Medulla oblongata (tissue), 1 donor: ENCODE data around the gene ZCCHC17.
"Not testable (repeated sequence)": the region's sequence is repeated elsewhere in the genome, so short reads cannot be mapped to it uniquely, and the experiment has no call there.

Experiments used
- DNase-seq: peaks from one replicate; pipeline ENCODE4 v3.0.0-alpha.2; 2015; ENCODE audit errors: extremely low spot score

ZCCHC17 gene, protein sequence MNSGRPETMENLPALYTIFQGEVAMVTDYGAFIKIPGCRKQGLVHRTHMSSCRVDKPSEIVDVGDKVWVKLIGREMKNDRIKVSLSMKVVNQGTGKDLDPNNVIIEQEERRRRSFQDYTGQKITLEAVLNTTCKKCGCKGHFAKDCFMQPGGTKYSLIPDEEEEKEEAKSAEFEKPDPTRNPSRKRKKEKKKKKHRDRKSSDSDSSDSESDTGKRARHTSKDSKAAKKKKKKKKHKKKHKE

DNA sequence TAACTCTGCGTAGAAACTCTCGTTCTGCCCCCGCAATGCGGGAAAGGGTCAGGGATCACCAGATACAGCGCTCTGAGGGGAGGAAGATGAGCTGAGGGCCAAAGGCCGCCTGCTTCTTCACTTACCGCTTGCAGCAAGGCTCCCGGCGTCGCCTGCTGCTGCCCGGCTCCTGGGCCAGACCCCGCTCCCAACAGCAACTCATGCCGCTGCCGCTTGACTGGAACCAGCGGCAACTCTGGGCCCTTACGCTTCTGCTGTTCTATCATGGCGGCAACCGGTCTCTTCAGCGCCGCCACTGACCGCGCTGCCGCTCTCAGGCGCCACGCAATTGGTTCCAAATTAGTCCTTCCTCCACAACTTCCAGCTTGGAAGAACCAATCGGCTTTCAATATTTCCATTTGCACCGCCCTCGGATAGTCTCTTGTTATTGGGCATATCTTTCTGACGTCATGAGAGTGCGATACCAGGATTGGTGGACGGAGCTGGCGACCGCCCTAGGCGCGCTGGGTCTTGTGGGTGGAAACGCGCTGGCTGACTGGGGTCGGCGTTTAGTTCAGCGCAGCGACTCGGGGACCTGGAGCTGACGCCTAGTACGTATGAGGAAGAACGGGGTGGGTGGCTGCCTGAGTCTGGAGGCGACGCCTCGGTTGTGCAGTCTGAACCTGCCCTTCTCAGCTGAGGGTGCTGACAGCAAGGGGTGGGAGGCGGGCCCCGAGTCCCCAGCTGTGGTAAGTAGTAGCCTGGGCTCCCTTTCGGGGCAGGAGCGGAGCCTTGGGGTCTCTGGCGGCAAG is at the start of gene ZCCHC17, which contains the start of gene SNRNP40:
TSS of gene ZCCHC17 (plus strand) at position 547 of the 791 bp plus-strand sequence. CDS start 13,067 bp downstream, outside the sequence.
TSS of gene SNRNP40 (minus strand) at position 303 of the 791 bp plus-strand sequence. CDS start at position 266, 37 bp downstream.
- peak; percentile 100 for DNase-seq

DNA sequence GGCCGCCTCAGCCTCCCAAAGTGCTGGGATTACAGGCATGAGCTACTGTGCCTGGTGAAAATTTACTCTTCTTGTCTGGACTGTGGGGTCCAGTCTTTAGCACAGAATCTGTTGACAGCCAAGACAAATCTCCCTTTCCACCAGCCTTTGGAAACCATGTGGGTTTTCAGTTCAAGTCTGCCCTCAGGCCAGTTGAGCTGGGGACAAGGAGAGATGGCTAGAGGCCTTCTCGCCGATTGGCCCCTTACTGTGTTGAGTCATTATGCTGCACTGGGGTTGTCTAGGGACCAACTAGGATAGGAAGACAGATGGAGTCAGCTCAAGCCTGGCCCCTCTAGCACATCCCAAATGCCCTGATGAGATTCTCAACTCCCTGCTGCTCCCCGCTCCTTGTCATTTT is 48.6 kb upstream of the ZCCHC17 start:
- no peak for DNase-seq

DNA sequence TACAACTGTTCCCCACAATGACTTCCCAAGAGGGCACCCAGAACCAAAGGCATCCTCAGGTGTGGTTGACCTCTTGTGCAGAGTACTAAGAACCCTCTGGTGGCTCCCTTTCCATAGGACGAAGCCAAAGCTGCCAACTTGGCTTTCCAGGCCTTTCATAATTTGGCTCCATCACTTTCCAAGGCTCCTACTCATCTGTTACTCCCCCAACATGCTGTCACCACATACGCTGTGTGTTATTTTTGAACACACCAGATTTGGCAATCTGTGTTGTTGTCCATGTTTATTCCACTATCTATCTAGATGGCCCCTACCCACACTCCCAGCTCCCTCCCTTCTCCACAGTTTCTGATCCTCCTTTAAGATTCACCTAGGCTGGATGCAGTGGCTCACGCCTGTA is 47.0 kb upstream of the ZCCHC17 start:
- DNase-seq = no peak

DNA sequence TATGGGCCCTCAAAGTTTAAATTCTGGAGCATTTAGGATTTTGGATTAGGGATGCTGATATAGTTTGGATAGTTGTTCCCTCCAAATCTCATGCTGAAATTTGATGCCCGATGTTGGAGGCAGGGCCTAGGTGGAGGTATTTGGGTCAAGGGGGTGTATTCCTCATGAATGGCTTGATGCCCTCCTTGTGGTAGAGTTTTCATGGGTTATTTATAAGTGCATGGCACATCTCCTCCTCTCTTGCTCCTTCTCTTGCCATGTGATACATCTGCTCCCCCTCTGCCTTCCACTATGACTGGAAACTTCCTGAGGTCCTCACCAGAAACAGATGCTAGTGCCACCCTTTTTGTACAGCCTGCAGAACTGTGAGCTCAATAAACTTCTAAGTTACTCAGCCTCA is 39.6 kb upstream of the ZCCHC17 start:
- no peak for DNase-seq

DNA sequence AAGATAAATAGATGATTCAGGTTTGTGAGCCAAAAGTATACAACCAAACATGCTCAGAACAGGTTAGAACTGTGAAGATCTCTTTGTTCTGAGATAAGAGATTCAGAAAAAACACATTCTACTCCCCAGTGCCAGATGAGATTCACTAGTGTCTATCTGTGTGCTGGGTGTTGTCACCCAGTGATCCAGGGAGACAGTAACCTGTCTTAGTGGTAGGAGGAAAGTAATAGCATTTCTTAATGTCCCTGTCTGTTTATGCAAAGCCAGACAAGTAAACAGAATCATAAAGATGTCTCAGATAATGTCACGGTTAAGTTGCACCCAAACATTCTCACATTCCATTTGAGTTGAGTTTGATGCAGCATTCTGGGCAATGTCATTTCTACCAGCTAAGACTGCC is 38.3 kb upstream of the ZCCHC17 start:
- DNase-seq = no peak

DNA sequence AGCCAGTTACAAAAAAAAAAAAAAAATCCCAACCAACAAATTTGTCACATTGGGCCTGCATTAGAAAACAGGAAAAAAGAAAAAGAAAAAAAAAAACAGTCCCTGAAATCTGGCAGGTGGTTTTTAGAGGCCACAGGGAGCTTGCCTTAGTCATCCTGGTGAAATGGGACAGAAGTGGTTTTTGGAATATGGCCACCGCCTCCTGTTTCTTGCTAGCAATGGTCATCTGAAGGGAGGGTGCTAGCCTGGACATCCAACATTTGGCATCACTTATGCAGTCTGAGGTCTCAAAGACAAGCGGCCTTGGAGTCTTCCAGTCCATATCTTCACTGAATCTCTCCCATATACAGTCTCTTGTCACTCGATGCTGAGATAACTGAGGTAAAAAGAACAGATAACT is 37.1 kb upstream of the ZCCHC17 start:
- no peak for DNase-seq

DNA sequence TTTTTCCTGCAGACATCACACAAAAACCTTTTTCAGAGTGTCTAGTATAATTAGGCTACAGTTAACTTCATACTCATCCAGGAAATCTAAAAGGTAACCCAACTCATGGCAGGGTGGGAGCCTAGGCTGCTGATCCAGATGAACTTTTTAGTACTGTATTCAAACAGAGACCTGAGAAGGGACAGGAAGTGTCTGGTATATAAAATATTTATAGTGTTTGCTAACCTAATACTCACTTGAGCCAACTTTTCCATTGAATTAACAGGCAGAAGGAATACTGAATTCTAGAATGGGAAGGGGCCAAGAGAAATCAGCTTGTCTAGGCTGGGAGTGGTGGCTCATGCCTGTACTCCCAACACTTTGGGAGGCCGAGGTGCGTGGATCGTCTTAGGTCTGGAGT is 34.9 kb upstream of the ZCCHC17 start:
- DNase-seq = no peak

DNA sequence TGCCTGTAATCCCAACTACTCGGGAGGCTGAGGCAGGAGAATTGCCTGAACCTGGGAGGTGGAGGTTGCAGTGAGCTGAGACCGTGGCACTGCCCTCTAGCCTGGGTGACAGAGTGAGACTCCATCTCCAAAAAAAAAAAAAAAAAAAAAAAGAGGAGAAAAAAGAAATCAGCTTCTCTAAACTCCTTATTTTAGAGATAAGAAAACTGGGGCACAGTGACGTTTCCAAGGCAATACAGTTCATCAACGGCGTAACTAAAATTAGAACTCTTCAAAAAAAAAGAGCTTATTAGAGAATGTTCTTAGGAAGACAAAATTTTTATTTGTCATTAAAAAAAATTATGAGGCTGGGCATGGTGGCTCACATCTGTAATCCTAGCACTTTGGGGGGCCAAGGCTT is 34.4 kb upstream of the ZCCHC17 start:
- not testable (repeated sequence) for DNase-seq

DNA sequence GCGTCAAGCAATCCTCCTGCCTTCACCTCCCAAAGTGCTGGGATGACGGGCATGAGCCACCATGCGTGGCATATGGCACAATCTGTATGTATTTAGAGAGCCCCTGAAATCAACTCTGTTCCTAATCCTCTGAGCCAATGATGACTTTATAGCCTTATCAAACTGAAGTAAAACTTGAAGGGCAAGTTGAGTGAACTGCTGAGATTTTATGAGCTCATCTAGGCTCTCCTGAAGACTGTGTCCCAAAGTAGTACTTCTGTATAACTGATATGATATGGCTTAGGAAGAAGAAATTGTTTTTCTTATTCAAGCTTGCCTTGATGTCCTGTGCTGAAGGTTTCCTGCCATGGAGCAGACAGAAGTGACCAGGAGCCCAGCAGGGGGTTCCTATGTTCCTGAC is 33.4 kb upstream of the ZCCHC17 start:
- no peak for DNase-seq

DNA sequence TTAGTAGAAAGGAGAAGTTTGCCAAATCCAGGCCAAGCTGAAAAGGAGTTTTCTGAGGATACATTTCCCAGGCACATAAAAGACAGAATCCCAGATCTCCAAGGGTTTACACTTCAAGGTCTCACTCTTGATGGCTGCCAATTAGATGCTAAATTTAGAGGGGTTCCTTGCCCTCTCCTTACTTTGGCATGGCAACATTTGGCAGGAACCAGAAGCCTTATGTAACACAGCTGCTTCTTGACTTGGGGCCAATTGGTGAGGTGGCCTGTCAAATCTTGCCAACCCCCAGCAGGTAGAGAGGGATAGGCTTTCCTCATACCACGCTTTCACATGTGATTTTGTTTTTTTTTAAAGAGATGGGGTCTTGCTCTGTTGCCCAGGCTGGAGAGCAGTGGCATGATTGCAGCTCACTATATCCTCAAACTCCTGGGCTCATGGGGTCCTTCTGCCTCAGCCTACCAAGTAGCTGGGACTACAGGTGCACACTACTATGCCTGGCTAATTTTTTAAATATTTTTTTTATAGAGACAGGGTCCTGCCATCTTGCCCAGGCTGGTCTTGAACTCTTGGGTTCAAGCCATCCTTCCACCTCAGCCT is 31.9 kb upstream of the ZCCHC17 start:
- DNase-seq = no peak

DNA sequence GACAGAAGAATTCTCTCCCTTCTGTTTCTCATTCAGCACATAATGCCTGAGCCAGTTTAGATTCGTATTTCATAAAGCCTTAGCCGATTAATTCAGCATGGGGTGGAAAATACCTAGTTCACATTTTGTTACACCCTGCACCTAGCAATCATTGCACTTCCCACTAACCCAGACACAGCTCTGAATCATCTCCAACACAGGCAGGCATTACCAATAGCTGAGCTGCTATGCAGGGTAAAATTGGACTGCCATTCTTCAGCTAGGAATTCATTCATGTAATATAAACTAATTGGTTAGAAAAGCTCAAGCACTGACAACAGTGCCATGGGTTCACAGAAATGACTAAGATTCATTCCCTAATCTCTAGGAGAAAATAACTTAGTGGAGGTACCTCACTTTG is 30.3 kb upstream of the ZCCHC17 start:
- DNase-seq = no peak

DNA sequence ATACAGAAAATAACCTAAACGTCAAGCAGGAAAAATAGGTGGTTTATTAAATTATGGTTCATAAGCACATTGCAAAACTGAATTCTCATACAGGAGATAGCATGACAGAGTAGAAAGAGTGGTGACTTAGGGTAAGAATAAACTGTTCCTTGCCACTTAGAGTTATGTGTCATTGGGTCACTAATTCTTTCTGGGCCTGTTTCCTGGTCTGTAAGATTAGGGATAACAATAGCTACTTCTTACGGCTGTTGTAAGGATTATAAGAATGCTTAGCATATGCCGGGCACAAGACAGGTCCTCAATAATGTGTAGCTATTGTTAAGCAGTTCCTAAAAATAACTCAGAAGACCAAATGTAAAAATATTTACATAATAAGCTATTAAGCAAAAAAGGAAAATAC is 24.5 kb upstream of the ZCCHC17 start:
- no peak for DNase-seq

DNA sequence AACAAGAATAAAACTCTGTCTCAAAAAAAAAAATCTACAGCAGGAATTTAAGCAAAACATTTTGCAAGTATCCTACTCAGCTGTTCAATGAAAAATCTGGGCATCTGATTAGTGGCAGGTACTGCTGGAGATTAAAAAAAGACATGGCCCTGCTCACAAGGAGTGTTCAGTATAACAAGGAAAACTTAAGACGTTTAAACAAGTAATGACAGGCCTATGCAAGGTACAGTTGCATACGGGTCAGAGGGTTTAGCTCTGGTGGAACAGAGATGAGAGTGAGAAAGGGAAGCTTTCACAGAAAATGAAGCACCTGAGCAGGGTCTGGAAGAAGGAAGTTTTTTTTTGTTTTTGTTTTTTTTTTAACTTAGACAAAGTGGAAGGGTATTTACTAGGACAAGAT is 23.2 kb upstream of the ZCCHC17 start:
- no peak for DNase-seq

DNA sequence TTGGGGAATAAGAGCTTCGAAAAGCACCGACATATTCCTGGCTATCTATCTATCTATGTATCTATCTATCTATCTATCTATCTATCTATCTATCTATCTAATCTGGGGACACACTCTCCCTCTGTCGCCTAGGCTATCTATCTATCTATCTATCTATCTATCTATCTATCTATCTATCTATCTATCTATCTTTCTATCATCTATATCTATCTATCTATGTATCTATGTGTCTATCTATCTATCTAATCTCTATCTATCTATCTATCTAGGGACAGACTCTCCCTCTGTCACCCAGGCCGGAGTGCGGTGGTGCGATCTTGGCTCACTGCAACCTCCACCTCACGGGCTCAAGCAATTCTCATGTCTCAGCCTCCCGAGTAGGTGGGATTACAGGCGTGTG is 14.4 kb upstream of the ZCCHC17 start:
- not testable (repeated sequence) for DNase-seq

DNA sequence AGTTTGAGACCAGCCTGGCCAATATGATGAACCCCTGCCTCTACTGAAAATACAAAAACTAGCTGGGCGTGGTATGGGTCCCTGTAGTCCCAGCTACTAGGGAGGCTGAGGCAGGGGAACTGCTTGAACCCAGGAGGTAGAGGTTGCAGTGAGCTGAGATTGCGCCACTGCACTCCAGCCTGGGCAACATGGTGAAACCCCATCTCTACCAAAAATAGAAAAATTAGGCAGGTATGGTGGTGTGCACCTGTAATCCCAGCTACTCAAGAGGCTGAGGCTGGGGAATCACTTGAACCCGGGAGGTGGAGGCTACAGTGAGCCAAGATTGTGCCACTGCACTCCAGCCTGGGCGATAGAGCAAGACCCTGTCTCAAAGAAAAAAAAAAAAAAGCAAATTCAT is 9.0 kb upstream of the ZCCHC17 start:
- not testable (repeated sequence) for DNase-seq

DNA sequence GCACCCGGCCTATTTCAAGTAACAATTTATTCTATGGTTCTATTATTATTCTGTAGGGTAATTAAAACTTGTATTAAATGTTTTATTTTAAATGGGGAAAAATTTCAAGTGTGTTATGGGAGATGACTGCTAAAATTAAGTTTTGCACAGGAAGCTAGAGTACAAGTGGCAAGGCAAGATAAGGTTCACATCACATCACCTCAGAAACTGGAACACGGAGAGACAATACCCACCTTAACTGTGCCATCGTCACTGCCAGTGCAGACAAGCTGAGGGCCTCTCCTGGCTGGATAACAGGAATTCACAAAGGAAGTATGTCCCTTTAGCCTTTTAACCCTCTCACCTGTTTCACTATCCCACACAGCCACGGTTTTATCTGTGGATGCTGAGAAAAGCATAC is 7.8 kb upstream of the ZCCHC17 start:
- no peak for DNase-seq

DNA sequence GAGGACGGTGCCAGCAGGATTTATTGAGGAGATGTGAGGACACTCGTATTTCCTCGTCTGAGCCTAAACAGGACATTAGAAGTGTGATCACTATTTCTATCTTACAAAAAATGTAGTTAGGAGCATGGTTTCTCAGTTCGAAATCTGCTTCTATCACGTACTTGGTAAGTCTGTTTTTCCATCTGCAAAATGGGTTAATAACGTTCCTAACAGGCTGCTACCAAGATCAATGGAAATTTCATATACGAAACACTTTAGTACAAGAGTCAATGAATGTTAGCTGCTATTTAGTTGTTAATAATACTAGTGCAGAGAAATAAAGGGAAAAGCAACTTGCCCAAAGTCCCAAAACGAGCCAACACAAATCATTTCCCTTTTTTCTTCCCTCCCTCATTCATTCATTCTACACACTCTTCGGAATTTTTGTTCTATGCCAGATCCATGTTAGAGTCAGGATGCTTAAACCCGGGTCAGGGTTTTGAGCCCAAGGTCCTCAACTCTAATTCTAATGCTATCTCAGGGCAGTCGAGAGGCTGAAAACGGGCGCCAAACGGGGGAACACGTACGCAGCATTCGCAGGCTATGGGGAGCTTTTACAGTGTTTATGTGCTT is 852 bp upstream of the ZCCHC17 start:
- DNase-seq = peak; percentile 18

DNA sequence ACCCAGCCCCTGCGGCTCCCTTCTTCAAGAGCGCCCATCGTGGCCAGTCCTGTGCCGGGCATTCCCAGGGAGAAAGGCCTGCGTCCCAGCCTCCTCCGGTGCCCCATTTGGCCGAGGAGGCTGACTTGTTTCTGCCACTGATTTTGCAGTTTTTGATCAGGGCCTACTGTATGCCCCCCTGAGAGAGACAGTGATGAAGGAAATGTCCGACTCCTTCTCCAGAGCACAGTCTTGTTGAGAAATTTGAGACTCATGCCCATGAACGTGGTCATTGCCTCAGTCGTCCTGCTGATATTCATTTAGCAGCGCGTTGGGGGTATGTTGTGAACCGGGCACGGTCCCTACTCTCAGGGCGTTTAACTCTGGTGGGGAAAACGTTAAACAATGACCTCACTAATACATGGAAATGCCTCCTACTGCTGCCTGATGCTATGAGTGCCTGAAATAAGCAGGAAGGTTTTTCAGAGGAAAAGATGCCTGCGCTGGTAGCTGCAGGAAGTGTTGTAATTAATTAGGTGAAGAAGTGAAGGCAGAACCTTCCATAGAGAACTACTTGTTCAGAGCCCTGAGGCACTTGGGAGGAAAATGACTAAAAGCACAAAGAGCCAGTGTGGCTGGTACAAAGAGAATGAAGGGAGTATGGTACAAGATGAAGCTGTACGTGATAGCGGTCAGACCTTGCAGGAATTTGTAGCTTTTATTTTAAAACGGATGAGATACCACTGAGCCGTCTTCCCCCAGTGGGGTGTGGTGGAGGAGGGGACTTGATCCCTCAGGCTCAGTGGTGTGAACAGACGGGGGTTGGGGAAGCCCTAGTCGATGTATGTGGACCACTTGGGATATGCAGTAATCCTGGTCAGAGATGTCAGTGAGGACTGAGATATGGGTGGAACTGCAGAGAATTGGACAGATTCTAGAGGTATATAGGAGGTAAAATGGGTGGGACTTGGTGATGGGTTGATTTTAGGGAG is 730 bp downstream of the ZCCHC17 start:
- DNase-seq = peak; percentile 21

DNA sequence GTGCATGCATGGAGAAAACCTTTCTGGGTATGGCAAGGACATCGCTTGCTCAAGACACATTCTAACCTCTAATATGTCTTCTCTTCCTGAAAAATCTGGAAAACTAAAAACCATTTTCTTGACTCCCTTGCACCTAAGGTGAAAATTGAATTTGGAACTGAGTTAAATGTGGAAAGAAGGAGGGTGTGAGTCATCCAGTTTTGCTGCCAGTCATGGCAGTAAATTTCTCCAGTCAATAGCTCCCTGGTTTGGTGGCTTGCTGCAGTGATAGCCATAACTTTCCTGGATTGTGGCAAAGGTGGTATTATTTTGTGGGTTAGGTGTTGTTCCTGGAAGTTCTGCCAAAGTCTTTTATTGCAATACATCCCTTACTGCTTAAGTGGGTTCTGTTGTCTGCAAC is 2.5 kb downstream of the ZCCHC17 start:
- no peak for DNase-seq

DNA sequence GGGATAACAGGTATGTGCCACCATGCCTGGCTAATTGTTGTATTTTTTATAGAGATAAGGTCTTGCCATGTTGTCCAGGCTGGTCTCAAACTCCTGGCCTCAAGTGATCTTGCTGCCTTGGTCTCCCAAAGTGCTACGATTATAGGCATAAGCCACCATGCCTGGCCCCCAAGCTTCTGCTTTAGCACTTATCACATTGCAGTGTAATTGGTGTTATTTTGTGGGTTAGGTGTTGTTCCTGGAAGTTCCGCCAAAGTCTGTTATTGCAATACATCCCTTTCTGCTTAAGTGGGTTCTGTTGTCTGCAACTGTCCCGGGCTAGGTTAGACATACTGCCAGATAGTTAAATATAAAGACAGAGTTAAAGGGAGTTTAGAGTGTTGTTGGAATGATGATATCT is 3.4 kb downstream of the ZCCHC17 start:
- DNase-seq = no peak

DNA sequence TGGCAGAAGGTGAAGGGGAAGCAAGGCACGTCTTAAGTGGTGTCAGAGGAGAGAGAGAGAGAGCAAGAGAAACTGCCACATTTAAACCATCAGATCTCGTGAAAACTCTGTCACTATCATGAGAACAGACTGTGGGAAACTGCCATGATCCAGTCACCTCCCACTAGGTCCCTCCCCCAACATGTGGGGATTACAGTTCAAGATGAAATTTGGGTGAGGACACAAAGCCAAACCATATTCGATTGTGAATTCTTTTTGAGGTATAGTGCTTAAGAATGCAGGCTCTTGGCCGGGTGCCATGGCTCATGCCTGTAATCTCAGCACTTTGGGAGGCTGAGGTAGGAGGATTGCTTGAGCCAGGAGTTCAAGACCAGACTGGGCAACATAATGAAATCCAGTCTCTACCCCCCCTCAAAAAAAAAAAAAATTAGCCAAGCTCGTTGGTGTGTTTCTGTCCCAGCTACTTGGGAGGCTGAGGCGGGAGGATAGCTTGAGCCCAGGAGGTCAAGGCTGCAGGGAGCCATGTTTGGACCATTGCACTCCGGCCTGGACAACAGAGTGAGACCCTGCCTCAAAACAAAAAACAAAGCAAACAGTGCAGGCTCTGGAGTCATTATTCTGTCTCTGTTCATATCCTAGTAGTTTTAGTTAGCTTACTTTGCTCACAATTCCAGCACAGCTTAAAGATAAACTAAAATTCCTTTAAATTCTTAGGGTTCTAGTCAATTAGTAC is 6.0 kb downstream of the ZCCHC17 start:
- DNase-seq = no peak
